Measurements from ENCODE around the gene CHAF1A.

CHAF1A gene

DNA sequence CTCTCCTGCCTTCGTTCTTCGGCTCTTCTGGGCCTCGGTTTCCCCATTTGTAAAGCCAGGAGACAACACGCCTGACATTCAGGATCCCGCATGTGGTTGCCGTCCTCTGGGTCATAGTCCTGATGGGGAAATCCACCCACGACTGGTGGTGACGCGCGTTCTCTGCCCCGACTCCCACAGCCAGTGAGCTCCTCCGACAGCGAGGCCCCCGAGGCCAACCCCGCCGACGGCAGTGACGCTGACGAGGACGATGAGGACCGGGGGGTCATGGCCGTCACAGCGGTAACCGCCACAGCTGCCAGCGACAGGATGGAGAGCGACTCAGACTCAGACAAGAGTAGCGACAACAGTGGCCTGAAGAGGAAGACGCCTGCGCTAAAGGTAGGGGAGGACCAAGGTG, 86.1 kb downstream of the CHAF1A start:
- DNase-seq (ENCODE audit: low read depth in 2 of 2), result no peak

DNA sequence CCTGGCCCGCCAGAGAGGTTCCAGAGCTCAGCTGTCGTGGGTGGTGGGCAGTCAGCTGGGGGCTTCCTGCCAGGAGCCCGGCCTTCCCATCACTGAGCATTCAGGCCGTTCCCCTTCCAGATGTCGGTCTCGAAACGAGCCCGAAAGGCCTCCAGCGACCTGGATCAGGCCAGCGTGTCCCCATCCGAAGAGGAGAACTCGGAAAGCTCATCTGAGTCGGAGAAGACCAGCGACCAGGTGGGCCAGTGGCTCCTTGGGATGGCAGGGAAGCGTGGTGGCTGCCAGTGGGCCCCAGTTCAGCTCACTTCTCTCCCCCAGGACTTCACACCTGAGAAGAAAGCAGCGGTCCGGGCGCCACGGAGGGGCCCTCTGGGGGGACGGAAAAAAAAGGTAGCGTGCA, 89.0 kb downstream of the CHAF1A start:
- no peak for DNase-seq (ENCODE audit: low read depth in 2 of 2)

DNA sequence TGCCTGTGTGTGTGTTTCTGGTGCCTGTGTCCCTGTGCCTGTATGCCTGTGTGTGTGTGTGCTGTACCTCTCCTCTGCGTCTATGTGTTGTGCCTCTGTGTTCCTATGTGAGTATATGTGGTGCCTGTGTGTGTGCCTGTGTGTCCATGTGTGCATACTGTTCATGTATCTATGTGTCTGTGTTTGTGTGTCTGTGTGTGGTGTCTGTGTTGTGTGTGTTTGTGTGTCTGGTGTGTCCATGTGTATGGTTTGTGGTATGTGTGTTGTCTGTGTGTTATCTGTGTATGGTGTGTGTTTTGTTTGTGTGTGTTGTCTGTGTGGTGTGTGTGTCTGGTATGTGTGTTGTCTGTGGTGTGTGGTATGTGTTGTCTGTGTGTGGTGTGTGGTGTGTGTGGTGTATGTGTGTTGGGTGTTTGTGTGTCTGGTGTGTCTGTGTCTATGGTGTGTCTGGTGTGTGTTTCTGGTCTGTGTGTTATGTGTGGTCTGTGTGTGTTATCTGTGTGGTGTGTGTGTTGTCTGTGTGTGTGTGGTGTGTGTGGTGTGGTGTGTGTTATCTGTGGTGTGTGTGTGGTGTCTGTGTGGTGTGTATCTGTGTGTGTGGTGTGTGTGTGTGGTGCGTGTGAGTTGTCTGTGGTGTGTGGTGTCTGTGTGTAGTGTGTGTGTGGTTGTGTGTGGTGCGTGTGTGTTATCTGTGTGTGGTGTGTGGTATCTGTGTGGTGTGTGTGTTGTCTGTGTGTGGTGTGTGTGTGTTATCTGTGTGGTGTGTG, 90.1 kb downstream of the CHAF1A start:
- no peak for DNase-seq (ENCODE audit: low read depth in 2 of 2)
